ENCODE data around the gene BRD4. TPM values are rescaled to one million over a fixed set of nuclear protein-coding genes. Genes with fewer than 3 reads are reported as not detected.

The BRD4 gene
- total and polyA plus RNA-seq, 10 of the 15 experiments (the other 5 are each of a cell fraction or from before 2014, with no cell fraction given), result 5.3 to 84.4 (median 11.8) TPM

DNA sequence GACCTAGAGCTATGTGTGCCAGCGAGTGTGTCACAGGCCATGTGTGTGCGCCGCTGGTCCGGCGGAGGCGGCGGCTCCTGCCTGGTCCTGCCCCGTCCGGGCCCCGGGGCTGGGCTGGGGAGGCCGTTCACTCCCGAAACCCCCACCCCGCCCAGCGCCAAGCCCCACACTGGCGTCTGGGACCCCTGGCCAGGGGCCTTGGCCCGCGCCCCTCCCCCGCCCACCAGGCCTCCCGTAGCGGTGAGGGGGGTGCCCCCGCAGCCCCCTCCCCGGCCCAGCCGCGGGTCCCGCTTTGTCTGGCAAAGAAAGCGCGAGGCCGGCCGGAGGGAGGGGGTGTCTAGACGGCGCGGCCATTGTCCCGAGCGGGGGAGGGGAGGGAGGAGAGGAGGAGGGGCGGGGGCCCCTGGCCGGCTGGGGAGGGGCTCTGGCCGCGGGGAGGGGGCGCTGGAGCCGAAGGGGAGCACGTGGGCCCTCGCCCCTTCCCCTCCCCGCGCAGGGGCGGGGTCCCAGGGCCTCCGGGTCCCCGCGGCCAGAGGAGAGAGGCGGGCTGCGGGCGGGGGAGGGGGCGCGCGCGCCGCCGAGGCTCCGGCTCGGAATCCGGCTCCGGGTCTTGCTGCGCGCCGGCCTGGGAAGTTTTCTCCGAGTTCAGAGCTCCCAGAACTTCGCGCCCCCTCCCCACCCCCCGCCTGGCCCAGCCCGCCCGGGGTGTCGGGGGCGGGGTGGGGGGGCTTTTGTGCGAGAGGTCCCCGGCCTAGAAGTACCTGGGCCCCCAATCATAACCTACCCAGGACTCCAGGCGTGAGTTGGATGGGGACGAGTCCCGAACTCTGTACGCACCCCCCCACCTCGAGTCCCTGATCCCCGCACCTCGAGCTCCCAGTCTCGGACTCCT, 132.4 kb downstream of the BRD4 start:
- Histone ChIP-seq H3K9ac (ENCODE audit: control insufficient read depth, insufficient read depth, low read length) (no peak overlapping the region), H2AFZ (ENCODE audit: control insufficient read depth, low read depth, low read length) (no peak overlapping the region), H3K79me2 (ENCODE audit: control insufficient read depth, insufficient read depth, low read length) (no peaks in the 10 kb centered on the region), H3K4me1 (ENCODE audit: control insufficient read depth, insufficient read depth, low read length) (no peaks in the 10 kb centered on the region), H3K4me3 (no peak overlapping the region), H3K4me2 (ENCODE audit: control insufficient read depth, insufficient read depth) (no peak overlapping the region), H3K36me3 (ENCODE audit: control insufficient read depth in 2 of 2, insufficient read depth in 2 of 2, low read length in 1 of 2) (no peaks in the 10 kb centered on the region), H4K20me1 (ENCODE audit: control insufficient read depth, insufficient read depth) (no peaks in the 10 kb centered on the region), H3K9me3 (replicated peaks; ENCODE audit: control insufficient read depth, insufficient read depth, low read length) (no peaks in the 10 kb centered on the region), H3K27me3 (replicated peaks in 1 of 2; ENCODE audit: control insufficient read depth in 2 of 2, insufficient read depth in 2 of 2, low read length in 1 of 2) (peaks cover 0 to 2% of the 10 kb centered on the region in 2 experiments; a peak in 2 of 4 replicates), H3K27ac (ENCODE audit: control insufficient read depth, insufficient read depth) (no peak overlapping the region)
- 64% methylated on average over 18 of the region's 82 CpGs for WGBS (ENCODE audit: insufficient coverage, insufficient replicate concordance, low lambda C conversion rate, missing lambda C conversion rate)
- ChIA-PET CTCF (interaction anchor here (0.6 kb wide), 1 partner anchor 361 kb away, joined by 3 read pairs; no protein-coding TSS in a partner anchor), POLR2A (no interaction called here), RAD21 (ENCODE audit: unreplicated experiment) (no interaction called here), SMC1A (ENCODE audit: uncharacterized antibody, unreplicated experiment) (no interaction called here)
- intact Hi-C loops (cut with micrococcal nuclease; ENCODE audit: unreplicated experiment) (no loop called here), in situ Hi-C loops (cut with MboI) (no loop called here)
- no peak for DNase-seq (ENCODE audit: low read depth, low spot score)
- FAIRE-seq, result no peak
- no peak for ATAC-seq
- BruUV-seq (replicated peaks), result no TSS peak
- TF ChIP-seq, protein P1, sequence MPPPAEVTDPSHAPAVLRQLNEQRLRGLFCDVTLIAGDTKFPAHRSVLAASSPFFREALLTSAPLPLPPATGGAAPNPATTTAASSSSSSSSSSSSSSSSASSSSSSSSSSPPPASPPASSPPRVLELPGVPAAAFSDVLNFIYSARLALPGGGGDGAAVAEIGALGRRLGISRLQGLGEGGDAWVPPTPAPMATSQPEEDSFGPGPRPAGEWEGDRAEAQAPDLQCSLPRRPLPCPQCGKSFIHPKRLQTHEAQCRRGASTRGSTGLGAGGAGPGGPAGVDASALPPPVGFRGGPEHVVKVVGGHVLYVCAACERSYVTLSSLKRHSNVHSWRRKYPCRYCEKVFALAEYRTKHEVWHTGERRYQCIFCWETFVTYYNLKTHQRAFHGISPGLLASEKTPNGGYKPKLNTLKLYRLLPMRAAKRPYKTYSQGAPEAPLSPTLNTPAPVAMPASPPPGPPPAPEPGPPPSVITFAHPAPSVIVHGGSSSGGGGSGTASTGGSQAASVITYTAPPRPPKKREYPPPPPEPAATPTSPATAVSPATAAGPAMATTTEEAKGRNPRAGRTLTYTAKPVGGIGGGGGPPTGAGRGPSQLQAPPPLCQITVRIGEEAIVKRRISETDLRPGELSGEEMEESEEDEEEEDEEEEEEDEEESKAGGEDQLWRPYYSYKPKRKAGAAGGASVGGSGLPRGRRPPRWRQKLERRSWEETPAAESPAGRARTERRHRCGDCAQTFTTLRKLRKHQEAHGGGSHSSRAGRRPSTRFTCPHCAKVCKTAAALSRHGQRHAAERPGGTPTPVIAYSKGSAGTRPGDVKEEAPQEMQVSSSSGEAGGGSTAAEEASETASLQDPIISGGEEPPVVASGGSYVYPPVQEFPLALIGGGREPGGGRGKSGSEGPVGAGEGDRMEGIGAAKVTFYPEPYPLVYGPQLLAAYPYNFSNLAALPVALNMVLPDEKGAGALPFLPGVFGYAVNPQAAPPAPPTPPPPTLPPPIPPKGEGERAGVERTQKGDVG (CRISPR knock-in tag; IDR thresholded peaks at IDR 0.05), result no peak
- TF ChIP-seq IKZF1 (conservative IDR thresholded peaks at IDR 0.05), result no peak
- TF ChIP-seq, protein P2, sequence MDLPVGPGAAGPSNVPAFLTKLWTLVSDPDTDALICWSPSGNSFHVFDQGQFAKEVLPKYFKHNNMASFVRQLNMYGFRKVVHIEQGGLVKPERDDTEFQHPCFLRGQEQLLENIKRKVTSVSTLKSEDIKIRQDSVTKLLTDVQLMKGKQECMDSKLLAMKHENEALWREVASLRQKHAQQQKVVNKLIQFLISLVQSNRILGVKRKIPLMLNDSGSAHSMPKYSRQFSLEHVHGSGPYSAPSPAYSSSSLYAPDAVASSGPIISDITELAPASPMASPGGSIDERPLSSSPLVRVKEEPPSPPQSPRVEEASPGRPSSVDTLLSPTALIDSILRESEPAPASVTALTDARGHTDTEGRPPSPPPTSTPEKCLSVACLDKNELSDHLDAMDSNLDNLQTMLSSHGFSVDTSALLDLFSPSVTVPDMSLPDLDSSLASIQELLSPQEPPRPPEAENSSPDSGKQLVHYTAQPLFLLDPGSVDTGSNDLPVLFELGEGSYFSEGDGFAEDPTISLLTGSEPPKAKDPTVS (IDR thresholded peaks at IDR 0.05; ENCODE audit: low read depth, low read length), result no peak
- TF ChIP-seq, protein P3, sequence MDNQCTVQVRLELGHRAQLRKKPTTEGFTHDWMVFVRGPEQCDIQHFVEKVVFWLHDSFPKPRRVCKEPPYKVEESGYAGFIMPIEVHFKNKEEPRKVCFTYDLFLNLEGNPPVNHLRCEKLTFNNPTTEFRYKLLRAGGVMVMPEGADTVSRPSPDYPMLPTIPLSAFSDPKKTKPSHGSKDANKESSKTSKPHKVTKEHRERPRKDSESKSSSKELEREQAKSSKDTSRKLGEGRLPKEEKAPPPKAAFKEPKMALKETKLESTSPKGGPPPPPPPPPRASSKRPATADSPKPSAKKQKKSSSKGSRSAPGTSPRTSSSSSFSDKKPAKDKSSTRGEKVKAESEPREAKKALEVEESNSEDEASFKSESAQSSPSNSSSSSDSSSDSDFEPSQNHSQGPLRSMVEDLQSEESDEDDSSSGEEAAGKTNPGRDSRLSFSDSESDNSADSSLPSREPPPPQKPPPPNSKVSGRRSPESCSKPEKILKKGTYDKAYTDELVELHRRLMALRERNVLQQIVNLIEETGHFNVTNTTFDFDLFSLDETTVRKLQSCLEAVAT (IDR thresholded peaks at IDR 0.05), result no peak
- no peak for TF ChIP-seq SUZ12 (IDR thresholded peaks at IDR 0.05; ENCODE audit: unreplicated experiment)
- no peak for TF ChIP-seq IRF3 (IDR thresholded peaks at IDR 0.05)
- no peak for TF ChIP-seq CBFB (IDR thresholded peaks at IDR 0.05; ENCODE audit: low read depth)
- no peak for TF ChIP-seq ZNF217 (IDR thresholded peaks at IDR 0.05)
- no peak for TF ChIP-seq RUNX3 (IDR thresholded peaks at IDR 0.05; ENCODE audit: low read length)
- TF ChIP-seq STAT3 (IDR thresholded peaks at IDR 0.05; ENCODE audit: low read depth, low read length), result no peak
- no peak for TF ChIP-seq RELB (IDR thresholded peaks at IDR 0.05; ENCODE audit: low read depth)
